ENCODE results near the gene KRTAP10-4. TPM values are rescaled to one million over a fixed set of nuclear protein-coding genes. Genes with fewer than 3 reads are reported as not detected.

KRTAP10-4 gene
- total RNA-seq, 4 donors from 2014 or later = 2.7 to 11.8 (median 4.9) TPM; not detected in 1

DNA sequence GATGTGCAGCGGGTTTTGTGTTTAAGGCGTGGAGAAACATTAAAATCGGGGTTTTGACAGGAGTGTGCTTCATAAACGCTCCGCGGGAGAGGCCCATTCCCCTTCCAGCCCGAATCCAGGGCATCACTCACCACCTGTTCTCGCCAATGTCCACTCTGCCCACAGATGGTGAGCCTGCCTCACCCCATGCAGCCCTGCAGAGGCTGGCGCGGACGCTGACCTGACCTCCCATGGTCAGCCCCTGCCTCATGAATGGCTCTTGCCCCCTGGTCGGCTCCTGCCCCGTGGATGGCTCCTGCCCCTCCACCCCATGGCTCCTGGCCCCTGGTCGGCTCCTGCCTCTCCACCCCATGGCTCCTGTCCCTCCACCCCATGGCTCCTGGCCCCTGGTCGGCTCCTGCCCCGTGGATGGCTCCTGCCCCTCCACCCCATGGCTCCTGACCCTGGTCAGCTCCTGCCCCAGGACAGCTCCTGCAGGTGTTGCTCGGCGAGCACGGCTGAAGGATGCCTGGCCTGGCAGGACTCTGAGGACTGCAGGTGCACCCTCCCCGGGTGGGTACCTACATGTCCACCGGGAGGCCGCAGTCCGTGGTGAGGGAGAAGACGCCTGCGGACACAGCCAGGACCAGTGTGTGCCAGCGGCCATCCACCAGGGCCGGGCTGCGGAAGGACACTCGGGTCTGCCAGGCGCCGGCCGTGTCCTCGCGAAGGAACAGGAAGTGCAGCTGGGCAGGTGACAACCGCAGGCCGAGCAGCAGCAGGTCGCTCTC, 40.2 kb upstream of the KRTAP10-4 start:
- peak; percentile 52 to 67 for DNase-seq (ENCODE audit: low spot score in 2 of 2)
- 95% methylated on average over 31 of the region's 37 CpGs for WGBS
- Histone ChIP-seq H3K27ac (no peak overlapping the region), H3K4me3 (no peak overlapping the region), H3K36me3 (no peaks in the 10 kb centered on the region), H3K27me3 (peaks cover 16% of the 10 kb centered on the region), H3K4me1 (no peaks in the 10 kb centered on the region), H3K9me3 (no peaks in the 10 kb centered on the region)
- TF ChIP-seq EP300 (IDR thresholded peaks at IDR 0.05) = no peak
- TF ChIP-seq, protein P1, sequence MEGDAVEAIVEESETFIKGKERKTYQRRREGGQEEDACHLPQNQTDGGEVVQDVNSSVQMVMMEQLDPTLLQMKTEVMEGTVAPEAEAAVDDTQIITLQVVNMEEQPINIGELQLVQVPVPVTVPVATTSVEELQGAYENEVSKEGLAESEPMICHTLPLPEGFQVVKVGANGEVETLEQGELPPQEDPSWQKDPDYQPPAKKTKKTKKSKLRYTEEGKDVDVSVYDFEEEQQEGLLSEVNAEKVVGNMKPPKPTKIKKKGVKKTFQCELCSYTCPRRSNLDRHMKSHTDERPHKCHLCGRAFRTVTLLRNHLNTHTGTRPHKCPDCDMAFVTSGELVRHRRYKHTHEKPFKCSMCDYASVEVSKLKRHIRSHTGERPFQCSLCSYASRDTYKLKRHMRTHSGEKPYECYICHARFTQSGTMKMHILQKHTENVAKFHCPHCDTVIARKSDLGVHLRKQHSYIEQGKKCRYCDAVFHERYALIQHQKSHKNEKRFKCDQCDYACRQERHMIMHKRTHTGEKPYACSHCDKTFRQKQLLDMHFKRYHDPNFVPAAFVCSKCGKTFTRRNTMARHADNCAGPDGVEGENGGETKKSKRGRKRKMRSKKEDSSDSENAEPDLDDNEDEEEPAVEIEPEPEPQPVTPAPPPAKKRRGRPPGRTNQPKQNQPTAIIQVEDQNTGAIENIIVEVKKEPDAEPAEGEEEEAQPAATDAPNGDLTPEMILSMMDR (IDR thresholded peaks at IDR 0.05) = no peak

DNA sequence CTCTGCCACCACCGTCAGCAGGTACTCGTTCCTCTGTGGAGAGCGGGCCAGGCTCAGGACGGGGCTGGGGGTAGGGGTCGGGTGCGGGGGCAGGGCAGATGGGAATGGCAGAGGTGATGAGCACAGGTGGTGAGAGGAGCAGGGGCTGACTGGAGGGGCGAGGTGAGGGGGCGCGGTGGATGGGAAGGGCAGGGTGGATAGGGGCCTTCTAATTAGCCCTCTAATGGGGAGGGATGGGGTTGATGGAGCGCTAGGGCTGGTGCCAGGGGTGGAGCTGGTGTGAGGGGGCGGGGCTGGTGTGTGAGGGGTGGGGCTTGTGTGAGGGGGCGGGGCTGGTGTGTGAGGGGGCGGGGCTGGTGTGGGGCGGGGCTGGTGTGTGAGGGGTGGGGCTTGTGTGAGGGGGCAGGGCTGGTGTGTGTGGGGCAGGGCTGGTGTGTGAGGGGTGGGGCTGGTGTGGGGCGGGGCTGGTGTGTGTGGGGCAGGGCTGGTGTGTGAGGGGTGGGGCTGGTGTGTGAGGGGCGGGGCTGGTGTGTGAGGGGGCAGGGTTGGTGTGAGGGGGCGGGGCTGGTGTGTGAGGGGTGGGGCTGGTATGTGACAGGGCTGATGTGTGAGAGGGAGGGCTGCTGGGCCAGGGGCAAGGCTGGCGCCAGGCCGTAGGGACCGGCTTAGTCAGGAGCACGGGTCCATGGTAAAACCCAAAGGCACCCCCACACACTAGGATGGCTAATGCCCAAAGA, 39.5 kb upstream of the KRTAP10-4 start:
- Histone ChIP-seq H3K27ac (no peak overlapping the region), H3K36me3 (no peaks in the 10 kb centered on the region), H3K4me3 (no peak overlapping the region), H3K9me3 (no peaks in the 10 kb centered on the region), H3K4me1 (no peaks in the 10 kb centered on the region), H3K27me3 (peaks cover 17% of the 10 kb centered on the region)
- peak in 1 of 2 donors; percentile 74 for DNase-seq (ENCODE audit: low spot score in 2 of 2)
- WGBS = 87% methylated on average over 17 of the region's 21 CpGs
- TF ChIP-seq POLR2AphosphoS5 (IDR thresholded peaks at IDR 0.05) = no peak
- TF ChIP-seq, protein P1 (IDR thresholded peaks at IDR 0.05) = no peak
- TF ChIP-seq POLR2A (IDR thresholded peaks at IDR 0.05) = no peak
- no peak for TF ChIP-seq EP300 (IDR thresholded peaks at IDR 0.05)

DNA sequence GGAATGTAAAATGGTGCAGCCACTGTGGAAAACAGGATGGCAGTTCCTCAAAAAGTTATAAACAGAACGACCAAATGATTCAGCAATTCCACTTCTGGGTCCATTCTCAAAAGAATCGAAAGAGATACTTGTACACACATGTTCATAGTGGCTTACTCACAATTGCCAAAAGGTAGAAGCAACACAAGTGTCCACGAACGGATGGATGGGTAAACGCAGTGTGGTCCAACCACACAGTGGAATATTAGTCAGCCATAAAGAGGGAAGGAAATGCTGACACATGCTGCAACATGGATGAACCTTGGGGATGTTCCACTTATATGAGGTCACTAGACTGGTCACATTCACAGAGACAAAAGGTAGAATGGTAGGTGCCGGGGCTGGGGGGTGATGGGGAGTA, 38.8 kb upstream of the KRTAP10-4 start:
- Histone ChIP-seq H3K4me3 (no peak overlapping the region), H3K27ac (no peak overlapping the region), H3K4me1 (no peaks in the 10 kb centered on the region), H3K9me3 (no peaks in the 10 kb centered on the region), H3K36me3 (no peaks in the 10 kb centered on the region), H3K27me3 (peaks cover 18% of the 10 kb centered on the region)
- no peak for TF ChIP-seq POLR2A (IDR thresholded peaks at IDR 0.05)
- TF ChIP-seq EP300 (IDR thresholded peaks at IDR 0.05) = no peak
- no peak for TF ChIP-seq POLR2AphosphoS5 (IDR thresholded peaks at IDR 0.05)
- TF ChIP-seq, protein P1 (IDR thresholded peaks at IDR 0.05) = no peak
- no peak for DNase-seq (ENCODE audit: low spot score in 2 of 2)
- 85% methylated on average over 6 of the region's 6 CpGs for WGBS

DNA sequence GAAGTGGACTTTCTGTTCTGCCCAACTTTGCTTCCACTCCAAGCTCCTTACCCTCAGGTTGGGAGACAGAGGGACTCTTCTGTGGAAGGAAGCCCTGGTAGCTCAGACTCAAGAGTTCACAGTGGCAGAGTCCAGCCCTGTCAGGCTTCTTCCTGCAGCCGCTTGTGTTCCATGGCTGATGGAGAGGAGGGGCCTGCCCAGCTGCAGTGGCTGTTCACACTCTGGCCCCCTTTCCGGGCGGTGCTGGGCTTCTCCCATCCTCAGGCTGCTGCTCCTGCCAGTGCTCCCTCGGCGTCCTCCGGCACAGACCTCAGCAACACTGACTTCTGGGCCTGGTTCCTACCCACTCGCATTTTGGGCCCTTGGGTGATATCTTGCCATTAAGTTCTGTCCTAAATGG, 37.6 kb upstream of the KRTAP10-4 start:
- Histone ChIP-seq H3K36me3 (no peaks in the 10 kb centered on the region), H3K9me3 (no peaks in the 10 kb centered on the region), H3K4me1 (no peaks in the 10 kb centered on the region), H3K27ac (no peak overlapping the region), H3K27me3 (peaks cover 23% of the 10 kb centered on the region), H3K4me3 (no peak overlapping the region)
- WGBS = 63% methylated on average over 7 of the region's 7 CpGs
- TF ChIP-seq POLR2A (IDR thresholded peaks at IDR 0.05) (no peak), EP300 (IDR thresholded peaks at IDR 0.05) (no peak), POLR2AphosphoS5 (IDR thresholded peaks at IDR 0.05) (no peak)
- TF ChIP-seq, protein P1 (IDR thresholded peaks at IDR 0.05) = no peak
- peak in 1 of 2 donors; percentile 73 for DNase-seq (ENCODE audit: low spot score in 2 of 2)
